GM21723 (cell line): ENCODE measurements around the gene LPIN3.

Experiments
- ATAC-seq: cut with Tn5 transposase; IDR thresholded peaks from one replicate; pipeline ENCODE4 v1.9.1; 2021; ENCODE audit warnings: mild to moderate bottlenecking, moderate library complexity; ENCODE audit not compliant: unreplicated experiment

The LPIN3 gene

GRCh38 chr20:41364967-41365765, 24.5 kb downstream of the LPIN3 start:
- no peak for ATAC-seq

- no peak for ATAC-seq
Observed at GRCh38 chr20:41365777-41366545, 25.3 kb downstream of the LPIN3 start.

GRCh38 chr20:41366546-41367392, 26.1 kb downstream of the LPIN3 start, which contains the start of gene EMILIN3:
TSS of gene EMILIN3 (minus strand) at chr20:41366818. CDS start at chr20:41366634, 184 bp downstream.
- no peak for ATAC-seq

GRCh38 chr20:41367393-41367695, 26.7 kb downstream of the LPIN3 start:
- ATAC-seq = no peak

GRCh38 chr20:41367956-41368355, 27.3 kb downstream of the LPIN3 start:
- no peak for ATAC-seq

GRCh38 chr20:41369673-41370072, 29.1 kb downstream of the LPIN3 start:
- ATAC-seq = no peak

GRCh38 chr20:41370176-41370575, 29.6 kb downstream of the LPIN3 start:
- no peak for ATAC-seq

GRCh38 chr20:41371371-41371770, 30.8 kb downstream of the LPIN3 start:
- no peak for ATAC-seq

GRCh38 chr20:41373251-41373783, 32.7 kb downstream of the LPIN3 start:
- ATAC-seq = no peak

- ATAC-seq = no peak
Observed at GRCh38 chr20:41373931-41374920, 33.6 kb downstream of the LPIN3 start.

GRCh38 chr20:41375846-41376245, 35.2 kb downstream of the LPIN3 start:
- ATAC-seq = no peak

GRCh38 chr20:41376349-41376748, 35.7 kb downstream of the LPIN3 start:
- no peak for ATAC-seq

GRCh38 chr20:41377275-41377674, 36.7 kb downstream of the LPIN3 start:
- no peak for ATAC-seq

- no peak for ATAC-seq
Observed at GRCh38 chr20:41379551-41379950, 38.9 kb downstream of the LPIN3 start.

- no peak for ATAC-seq
Observed at GRCh38 chr20:41380551-41381193, 40.1 kb downstream of the LPIN3 start.

- no peak for ATAC-seq
Observed at GRCh38 chr20:41382791-41383305, 42.2 kb downstream of the LPIN3 start.

GRCh38 chr20:41386502-41387427, 46.1 kb downstream of the LPIN3 start:
- no peak for ATAC-seq

- no peak for ATAC-seq
Observed at GRCh38 chr20:41387444-41387851, 46.8 kb downstream of the LPIN3 start.
